OCI-LY1 (cell line): ENCODE results near the gene SAMD9.

Experiments
- CTCF ChIP-seq: fragments of 200-600 bp; sonication (generic), shearing (Covaris generic); IDR thresholded peaks from 2 replicates; pipeline ENCODE4 v1.5.1; 2017; ENCODE audit warnings: mild to moderate bottlenecking, antibody characterized with exemption, low read length, moderate library complexity, mixed read lengths
- EZH2 ChIP-seq: fragments of 200-600 bp; sonication (generic), shearing (Covaris generic); IDR thresholded peaks from 2 replicates; pipeline ENCODE4 v1.8.0; 2017; ENCODE audit warnings: borderline replicate concordance, mixed run types, mild to moderate bottlenecking, antibody characterized with exemption, low read length, moderate library complexity, mixed read lengths

GRCh38 chr7:93097388-93097787, 20.4 kb downstream of the SAMD9 start:
- TF ChIP-seq CTCF (no peak), EZH2 (no peak)
